Pancreas (tissue), 10 donors: ENCODE measurements around the gene MUC5B. TPM values are rescaled to one million over a fixed set of nuclear protein-coding genes. Genes with fewer than 3 reads are reported as not detected.
"Not testable (repeated sequence)": the region's sequence is repeated elsewhere in the genome, so short reads cannot be mapped to it uniquely, and the experiment has no call there.

Experiments used
- ATAC-seq, 4 donors: fragments of 200-7000 bp; cut with Tn5 transposase; one replicate each; pipeline versions ENCODE4 v1.8.0 to v1.9.1; 2020; ENCODE audit warnings: mild to moderate bottlenecking in 4 of 4, moderate library complexity in 4 of 4
- DNase-seq, 6 donors: peaks; one replicate each; pipeline ENCODE4 v3.0.0-alpha.2; 2020
- FAIRE-seq: peaks from 2 replicates; lab custom pipeline; 2012; peaks lifted over from hg19 to GRCh38; lab: Jason Lieb, UNC
- H3K27ac ChIP-seq, 4 donors: fragments of 200-600 bp; sonication (generic); 1 replicate in 3 of 4; 2 replicates in 1 of 4; pipeline versions ENCODE4 v1.5.0 to v1.8.0; 2020
- H3K27me3 ChIP-seq, 4 donors: fragments of 200-600 bp; one replicate each; pipeline ENCODE4 v1.8.0; 2021
- H3K36me3 ChIP-seq, 3 donors: fragments of 200-600 bp; sonication (generic) in 1 of 3; one replicate each; pipeline versions ENCODE4 v1.5.0 to v1.8.0; 2020 to 2021
- H3K4me1 ChIP-seq, 3 donors: fragments of 200-600 bp; one replicate each; pipeline ENCODE4 v1.8.0; 2021
- H3K4me3 ChIP-seq, 4 donors: fragments of 200-600 bp; sonication (generic) in 2 of 4; one replicate each; pipeline versions ENCODE4 v1.5.0 to v1.8.0; 2020 to 2021
- H3K9me3 ChIP-seq, 4 donors: fragments of 200-600 bp; one replicate each; pipeline ENCODE4 v1.8.0; 2021
- CTCF ChIP-seq, 4 donors: fragments of 200-600 bp; sonication (generic) in 3 of 4; IDR thresholded peaks; one replicate each; pipeline versions ENCODE4 v1.5.0 to v1.8.0; 2021; ENCODE audit warnings: antibody characterized with exemption in 4 of 4
- WGBS, 2 donors: extraction: QIAGEN DNeasy Blood & Tissue Kit; methylation state at CpG; one replicate each; pipeline ENCODE4 v1.1.7; 2013; 5-methylcytosine and 5-hydroxymethylcytosine counted together
- intact Hi-C, 3 donors: fragments of 100-400 bp; cut with DNase I; formaldehyde crosslinking; loops; one replicate each; pipeline versions ENCODE4 v1.11.1 to v1.14.2; 2022
- polyA plus RNA-seq, 2 donors: library from polyadenylated mRNA; stranded (reverse); fragments of 200-250 nt; gene quantifications; one replicate each; pipeline ENCODE4 v1.2.3, GENCODE V29; 2013
- total RNA-seq, 6 donors: library from RNA; stranded (reverse); fragmentation: NEBNext Ultra II Directional in 4 of 6; extraction: Animal tissue kit (Norgen Biotek cat#: 25700) in 4 of 6; gene quantifications; one replicate each; pipeline versions ENCODE4 v1.2.1 to v1.2.4, GENCODE V29; 2021 to 2023
- donor health status: healthy with polysubstance abuse.
- donor health status: DM: no; HTN: no; CAD: no; lungs with moderate emphysema.
- donor health status: DM: no; HTN: no; CAD: no.
- donor health status: control.
- donor health status: control.
- donor health status: Bipolar disorder and iron deficiency.
- donor health status: DM: yes; HTN: yes; CAD: no.
- donor health status: DM: no; HTN: no; CAD: no.
- donor health status: DM: no; HTN: no; CAD: no.
- donor health status: DM: yes; HTN: yes; CAD: no.

MUC5B gene
- total and polyA plus RNA-seq, 8 donors, result 5.1 to 65.4 (median 15.1) TPM

- ATAC-seq, result peak; percentile 18 to 37 (median 32)
These were observed 41.6 kb downstream of the MUC5B start for GRCh38 chr11:1264444-1264843.

GRCh38 chr11:1265480-1265879 lies 42.6 kb downstream of the MUC5B start:
- H3K4me3 ChIP-seq, ATAC-seq, H3K9me3 ChIP-seq, H3K36me3 ChIP-seq, H3K27me3 ChIP-seq, H3K27ac ChIP-seq, intact Hi-C loops, H3K4me1 ChIP-seq, FAIRE-seq: not testable (repeated sequence)
- DNase-seq, result peak in 1 of 6 donors; percentile 22
- 93 to 98% methylated on average over 4 of the region's 4 CpGs for WGBS, 2 donors

More at GRCh38 chr11:1264444-1264843, 41.6 kb downstream of the MUC5B start:
- H3K9me3 ChIP-seq, H3K4me1 ChIP-seq, intact Hi-C loops, H3K27me3 ChIP-seq, H3K36me3 ChIP-seq, H3K27ac ChIP-seq, FAIRE-seq, H3K4me3 ChIP-seq: not testable (repeated sequence)
- TF ChIP-seq CTCF (IDR thresholded peaks at IDR 0.05), result peak in 3 of 4 donors; percentile 15 to 31 (median 16)
- DNase-seq, result peak in 3 of 6 donors; percentile 36 to 52 (median 41)
- WGBS, 2 donors, result 23 to 31% methylated on average over 3 of the region's 3 CpGs

GRCh38 chr11:1266976-1267375 lies 44.1 kb downstream of the MUC5B start:
- H3K27ac ChIP-seq, ATAC-seq, H3K27me3 ChIP-seq, intact Hi-C loops, H3K9me3 ChIP-seq, FAIRE-seq, H3K4me3 ChIP-seq, DNase-seq, H3K4me1 ChIP-seq, H3K36me3 ChIP-seq: not testable (repeated sequence)
- 87 to 91% methylated on average over 2 of the region's 2 CpGs for WGBS, 2 donors

GRCh38 chr11:1267441-1268100 lies 44.7 kb downstream of the MUC5B start:
- TF ChIP-seq CTCF (IDR thresholded peaks at IDR 0.05), result no peak
- H3K4me3 ChIP-seq, result no peak overlapping the region
- no peak overlapping the region for H3K27ac ChIP-seq
- 86 to 89% methylated on average over 9 of the region's 9 CpGs for WGBS, 2 donors
- intact Hi-C loops, result no loop called here
- H3K27me3 ChIP-seq, result no peaks in the 10 kb centered on the region
- H3K9me3 ChIP-seq, result no peaks in the 10 kb centered on the region
- ATAC-seq (peak in 1 of 4 donors; percentile 22), FAIRE-seq (no peak), DNase-seq (peak in 2 of 6 donors; percentile 44 to 61)
- H3K4me1 ChIP-seq, result peaks cover 0 to 4% (median 4%) of the 10 kb centered on the region in 3 donors
- no peaks in the 10 kb centered on the region for H3K36me3 ChIP-seq

- DNase-seq (peak in 1 of 6 donors; percentile 18), ATAC-seq (no peak), FAIRE-seq (no peak)
- Histone ChIP-seq H3K27ac (no peak overlapping the region), H3K9me3 (no peaks in the 10 kb centered on the region), H3K4me1 (no peaks in the 10 kb centered on the region), H3K27me3 (no peaks in the 10 kb centered on the region), H3K36me3 (no peaks in the 10 kb centered on the region), H3K4me3 (no peak overlapping the region)
- WGBS, 2 donors, result 91 to 97% methylated on average over 5 of the region's 5 CpGs
- no peak for TF ChIP-seq CTCF (IDR thresholded peaks at IDR 0.05)
- intact Hi-C loops, result no loop called here
These were observed 47.1 kb downstream of the MUC5B start for GRCh38 chr11:1269957-1270356.

GRCh38 chr11:1270476-1270875 lies 47.6 kb downstream of the MUC5B start:
- no peak for ATAC-seq
- H3K4me3 ChIP-seq, result no peak overlapping the region
- DNase-seq, result peak in 2 of 6 donors; percentile 32 to 51
- no peaks in the 10 kb centered on the region for H3K27me3 ChIP-seq
- 96 to 97% methylated on average over 10 of the region's 10 CpGs for WGBS, 2 donors
- H3K9me3 ChIP-seq, result no peaks in the 10 kb centered on the region
- intact Hi-C loops, result no loop called here
- H3K36me3 ChIP-seq, result no peaks in the 10 kb centered on the region
- TF ChIP-seq CTCF (IDR thresholded peaks at IDR 0.05), result no peak
- FAIRE-seq, result no peak
- H3K27ac ChIP-seq, result no peak overlapping the region
- no peaks in the 10 kb centered on the region for H3K4me1 ChIP-seq
